Esophagus muscularis mucosa (tissue), 3 donors: ENCODE results near the gene AUTS2.

Experiments used
- EP300 ChIP-seq: sonication (generic); formaldehyde crosslinking; IDR thresholded peaks from one replicate; pipeline ENCODE4 v1.6.1; 2017; ENCODE audit warnings: antibody characterized with exemption
- POLR2AphosphoS5 ChIP-seq, 2 donors: sonication (generic); formaldehyde crosslinking; IDR thresholded peaks; one replicate each; pipeline ENCODE4 v1.6.1; 2017; ENCODE audit warnings: antibody characterized with exemption in 2 of 2

DNA sequence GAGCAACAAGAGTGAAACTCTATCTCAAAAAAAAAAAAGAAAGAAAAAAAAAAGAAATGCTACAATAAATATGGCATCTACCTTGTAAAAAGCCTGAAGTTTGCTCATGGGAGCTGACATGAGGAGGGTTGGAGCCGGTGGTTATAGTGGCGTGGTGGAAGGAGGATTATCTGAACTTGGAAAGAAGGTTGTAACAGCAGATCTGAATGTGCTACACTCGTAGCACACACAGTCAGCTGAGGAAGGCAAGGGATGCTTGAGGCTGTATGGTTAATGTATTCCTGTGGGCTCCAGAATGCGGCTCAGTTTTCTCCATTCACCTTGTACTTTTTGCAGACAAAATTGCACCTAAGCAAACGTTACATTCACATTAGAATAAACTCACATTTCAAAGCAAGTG, 1143.4 kb downstream of the AUTS2 start:
- TF ChIP-seq EP300 = no peak
- TF ChIP-seq POLR2AphosphoS5 (IDR thresholded peaks at IDR 0.05) = no peak
